ENCODE results near the gene POU3F1.

Gene POU3F1

DNA sequence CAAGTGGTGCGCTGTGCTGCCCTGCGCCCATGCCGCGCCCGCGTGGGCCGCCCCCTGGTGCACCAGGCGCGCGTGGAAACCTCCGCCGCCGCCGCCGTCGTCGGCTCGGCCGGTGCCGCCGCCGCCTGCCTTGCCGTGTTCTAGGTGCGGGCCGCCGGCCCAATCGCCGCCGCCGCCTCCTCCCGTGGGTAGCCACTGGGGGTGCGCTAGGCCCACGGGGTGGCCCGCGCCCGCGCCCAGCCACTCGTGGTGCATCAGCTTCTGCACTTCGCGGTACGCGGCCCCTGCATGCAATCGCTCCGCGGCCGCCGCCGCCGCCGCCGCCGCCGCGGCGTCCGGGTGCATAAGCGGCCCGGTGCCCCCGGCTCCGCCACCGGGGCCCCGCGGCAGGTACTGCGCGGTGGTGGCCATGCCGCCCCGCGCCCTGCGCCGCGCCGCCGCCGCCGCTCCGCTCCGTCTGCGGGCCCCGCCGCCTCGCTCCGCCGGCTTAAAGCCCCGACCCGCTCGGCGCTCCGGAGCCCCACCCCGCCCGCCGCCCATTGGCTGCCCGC lies at the start of gene POU3F1:
TSS of gene POU3F1 (minus strand) at position 461 of the 551 bp plus-strand sequence. CDS start at position 411, 50 bp downstream.
- DNase-seq (ENCODE audit: low read depth, low spot score), result no peak

DNA sequence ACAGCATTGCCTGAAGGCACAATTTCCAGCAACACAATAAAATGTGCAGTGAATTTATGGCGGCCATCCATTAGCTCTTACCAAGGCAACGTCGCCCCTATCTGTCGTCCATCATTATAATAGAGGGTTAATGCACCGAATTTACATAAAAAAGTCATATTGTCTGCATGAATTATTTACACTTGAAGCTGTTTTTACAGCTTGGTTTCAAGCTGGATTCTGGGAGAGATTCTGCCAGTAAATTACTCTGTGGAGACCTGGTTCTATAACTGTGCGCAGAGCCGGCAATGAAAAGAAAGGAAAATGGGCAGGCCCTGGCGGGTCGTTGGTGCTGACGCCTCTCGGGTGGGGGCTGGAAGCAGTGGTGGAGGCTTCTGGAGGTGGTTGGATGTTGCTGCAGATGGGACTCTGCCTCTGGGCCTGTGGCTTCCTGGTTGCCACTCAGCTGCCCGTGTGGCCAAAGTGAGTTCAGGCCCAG lies 48.9 kb upstream of the POU3F1 start:
- DNase-seq (ENCODE audit: low read depth, low spot score), result no peak

DNA sequence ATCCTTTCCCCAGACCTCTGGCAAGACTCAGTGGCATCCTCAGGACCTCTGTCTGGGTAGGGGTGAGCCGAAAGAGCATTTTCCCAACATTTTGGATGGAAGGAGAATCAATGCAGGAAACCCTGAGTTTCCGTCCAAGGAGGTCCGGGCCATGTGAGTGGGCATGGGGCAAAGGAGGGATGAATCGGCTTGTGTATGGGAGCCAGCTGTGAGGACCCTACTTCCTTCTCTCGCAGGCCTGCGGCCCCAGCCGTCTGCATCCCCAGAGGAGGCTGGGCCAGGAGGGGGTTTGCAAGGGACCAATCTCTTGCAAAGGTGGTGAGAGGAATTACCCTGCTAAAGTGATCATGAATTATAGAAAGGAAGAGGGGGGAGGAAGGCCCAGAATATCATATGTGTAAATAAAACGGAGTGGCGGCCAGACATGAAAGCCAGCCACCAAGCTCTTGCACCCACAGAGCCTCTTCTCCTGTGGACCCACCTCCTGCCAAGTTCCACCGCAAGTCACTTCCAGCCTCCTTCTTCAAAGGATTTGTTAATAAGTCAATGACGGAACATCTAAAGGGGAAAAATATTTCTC lies 48.2 kb upstream of the POU3F1 start:
- DNase-seq (ENCODE audit: low read depth, low spot score), result no peak

DNA sequence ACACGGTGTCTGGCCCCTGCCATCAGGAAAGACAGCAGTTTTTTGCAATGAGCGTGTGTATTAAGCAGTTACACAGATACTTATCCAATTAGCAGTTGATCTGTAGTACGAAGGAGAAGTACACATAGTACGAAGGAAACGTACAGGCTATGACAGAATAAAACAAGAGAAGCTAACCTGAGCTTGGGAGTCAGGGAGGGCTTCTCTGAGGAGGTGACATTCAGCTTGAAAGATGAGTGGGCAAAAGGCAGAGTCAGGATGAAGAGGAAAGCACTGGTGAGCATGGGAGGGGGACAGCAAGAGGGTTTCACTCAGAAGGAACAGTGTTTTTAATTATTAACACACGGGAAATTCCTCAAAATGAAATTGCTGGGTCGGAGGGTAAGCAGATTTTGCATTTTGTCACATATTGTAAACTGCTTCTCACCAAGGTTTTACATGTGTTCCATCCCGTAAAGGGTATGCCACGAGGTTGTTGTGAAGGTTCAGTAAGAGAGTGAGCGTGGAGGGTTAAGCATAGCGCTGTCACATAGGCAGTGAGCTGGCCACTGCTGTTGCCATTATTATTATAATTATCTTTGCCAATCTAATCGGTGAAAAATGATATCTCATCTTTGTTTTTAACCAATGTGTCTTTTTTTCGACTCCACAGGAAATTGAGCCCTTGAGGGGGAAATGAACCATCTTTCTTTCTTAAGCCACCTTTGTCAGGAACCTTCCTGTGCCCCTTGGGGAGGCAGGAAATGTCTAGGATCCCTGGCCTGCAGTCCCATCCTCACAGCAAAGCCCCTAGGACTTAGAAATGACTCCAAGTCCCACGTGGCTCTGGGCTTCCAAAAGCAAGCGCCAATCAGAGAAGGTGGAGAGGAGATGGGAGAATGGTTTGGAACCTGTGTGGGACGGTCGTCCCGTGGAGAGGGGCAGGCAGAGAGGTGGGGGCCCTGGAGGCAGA lies 47.3 kb upstream of the POU3F1 start:
- DNase-seq (ENCODE audit: low read depth, low spot score), result no peak

- DNase-seq (ENCODE audit: low read depth, low spot score), result no peak
Observed at GRCh38 chr1:38092256-38092655, 45.7 kb upstream of the POU3F1 start.

- DNase-seq (ENCODE audit: low read depth, low spot score), result no peak
Observed at GRCh38 chr1:38090796-38091195, 44.2 kb upstream of the POU3F1 start.

- no peak for DNase-seq (ENCODE audit: low read depth, low spot score)
Observed at GRCh38 chr1:38089712-38090360, 43.2 kb upstream of the POU3F1 start.

DNA sequence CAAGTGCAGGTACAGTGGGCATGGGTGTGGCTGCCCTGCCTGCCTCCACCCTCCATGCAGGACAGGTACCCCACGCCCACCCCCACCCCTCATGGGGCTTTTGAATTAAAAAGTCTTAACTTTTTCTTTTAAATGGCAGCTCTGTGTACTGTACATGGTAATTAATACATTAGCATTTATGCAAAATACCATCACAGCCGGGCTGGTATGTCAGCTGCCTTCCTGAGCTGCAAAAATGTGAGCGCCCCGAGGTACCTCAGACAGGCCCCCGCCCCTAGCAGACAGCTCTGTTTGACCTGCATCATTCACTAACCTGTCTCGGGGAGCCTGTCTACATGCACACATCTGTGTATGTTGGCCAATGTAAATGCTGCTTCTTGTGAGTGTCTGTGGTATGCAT lies 42.2 kb upstream of the POU3F1 start:
- no peak for DNase-seq (ENCODE audit: low read depth, low spot score)

DNA sequence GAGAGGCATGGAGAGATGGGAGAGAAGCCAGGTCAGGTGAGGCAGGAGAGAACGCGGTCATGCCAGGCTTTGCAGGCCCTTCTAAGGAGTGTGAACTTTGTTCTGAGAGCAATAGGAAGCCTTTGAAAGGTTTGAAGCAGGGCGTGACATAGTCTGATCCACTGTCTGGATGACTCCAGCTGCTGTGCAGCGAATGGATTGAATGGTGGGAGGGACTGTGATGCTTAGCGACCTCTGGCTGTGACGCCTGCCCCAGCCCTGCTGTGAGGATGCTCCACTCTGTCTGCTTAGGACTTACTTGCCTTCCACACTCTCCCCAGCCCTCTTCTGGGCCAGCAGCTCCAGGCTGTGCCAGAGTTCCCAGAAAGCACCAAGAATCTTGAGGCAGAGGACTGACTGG lies 41.8 kb upstream of the POU3F1 start:
- DNase-seq (ENCODE audit: low read depth, low spot score), result no peak

DNA sequence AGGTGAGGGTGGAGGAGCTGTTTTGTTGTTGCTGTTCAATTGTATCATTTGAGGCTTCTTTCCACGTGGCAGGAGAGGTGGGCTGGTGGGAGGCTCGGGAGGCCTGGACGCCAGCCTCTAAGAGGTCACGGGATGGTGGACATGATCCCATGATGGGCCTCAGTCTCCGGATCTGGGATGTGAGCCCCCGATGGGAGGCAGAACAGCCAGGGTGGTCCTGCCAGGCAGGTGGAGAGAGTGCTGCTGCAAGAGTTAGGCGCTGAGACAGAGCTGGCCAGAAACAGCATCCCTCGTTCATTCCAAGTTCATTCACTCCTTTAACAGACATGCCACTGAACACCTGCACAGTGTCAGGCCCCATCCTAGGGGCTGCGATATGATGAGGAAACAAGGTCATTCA lies 41.1 kb upstream of the POU3F1 start:
- no peak for DNase-seq (ENCODE audit: low read depth, low spot score)

GRCh38 chr1:38085666-38086330 lies 39.2 kb upstream of the POU3F1 start:
- no peak for DNase-seq (ENCODE audit: low read depth, low spot score)

DNA sequence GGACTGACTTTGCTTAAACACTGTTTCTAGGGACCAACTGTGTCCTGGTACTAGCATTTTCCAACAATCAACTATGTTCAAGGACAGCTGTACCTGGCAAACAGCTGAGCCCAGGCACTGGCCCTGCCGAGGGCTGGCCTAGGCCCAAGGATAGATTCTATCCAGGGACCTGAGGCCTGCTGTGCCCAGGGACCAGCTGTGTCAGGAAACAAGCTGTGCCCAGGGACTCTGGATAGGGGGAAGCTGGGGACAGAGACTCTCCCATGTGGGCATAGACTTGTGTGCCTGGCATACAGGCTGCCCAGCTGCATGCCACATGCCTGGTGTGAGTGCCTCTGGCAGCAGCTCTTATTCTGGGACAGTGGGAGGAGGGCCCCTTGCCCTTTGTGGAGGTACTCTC lies 38.1 kb upstream of the POU3F1 start:
- no peak for DNase-seq (ENCODE audit: low read depth, low spot score)

- DNase-seq (ENCODE audit: low read depth, low spot score), result no peak
Observed at GRCh38 chr1:38084113-38084512, 37.5 kb upstream of the POU3F1 start.

DNA sequence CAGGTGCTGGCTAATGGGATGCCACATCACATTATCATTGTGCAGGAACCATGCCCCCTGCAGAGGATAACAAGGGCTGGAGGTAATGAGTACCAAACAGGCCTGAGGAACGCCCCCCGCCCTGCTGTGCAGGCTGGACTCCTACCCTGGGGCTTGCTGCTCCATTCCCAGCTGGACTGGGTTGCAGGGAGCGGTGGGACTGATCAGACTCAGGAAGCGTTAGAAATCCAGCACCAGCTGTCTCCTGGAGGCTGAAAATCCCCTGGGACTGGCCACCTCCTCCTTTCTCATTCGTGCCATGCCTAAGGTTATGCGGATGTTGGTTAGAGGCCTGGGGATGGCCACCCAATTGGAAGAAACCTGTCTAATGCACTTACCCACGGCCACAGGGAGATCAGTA lies 36.9 kb upstream of the POU3F1 start:
- no peak for DNase-seq (ENCODE audit: low read depth, low spot score)

DNA sequence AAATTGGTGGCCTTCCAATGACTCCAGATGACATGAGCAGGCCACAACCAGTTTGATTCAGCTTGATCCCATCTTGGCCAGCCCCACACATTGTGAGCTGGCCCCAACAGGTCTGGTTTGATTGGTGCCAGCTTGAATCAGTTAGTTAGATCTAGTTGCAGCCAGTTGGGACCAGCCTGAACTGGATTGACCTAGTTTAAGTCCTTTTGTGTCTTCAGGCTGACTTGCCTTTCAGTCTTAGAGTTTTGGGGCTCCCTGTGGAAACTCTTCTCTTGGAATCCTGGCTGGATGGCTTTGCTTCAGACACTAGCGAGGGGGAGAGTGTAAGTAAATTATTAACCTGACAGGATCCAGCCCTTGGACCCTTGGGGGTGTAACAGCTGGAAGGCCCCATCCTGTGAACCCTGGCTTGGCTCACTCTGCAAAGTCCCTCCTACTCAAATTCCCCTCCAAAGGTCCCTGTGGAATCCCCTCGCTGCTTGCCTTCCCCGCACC lies 36.2 kb upstream of the POU3F1 start:
- DNase-seq (ENCODE audit: low read depth, low spot score), result no peak

GRCh38 chr1:38079019-38079418 lies 32.4 kb upstream of the POU3F1 start:
- no peak for DNase-seq (ENCODE audit: low read depth, low spot score)

- no peak for DNase-seq (ENCODE audit: low read depth, low spot score)
Observed at GRCh38 chr1:38077523-38078147, 31.0 kb upstream of the POU3F1 start.

- no peak for DNase-seq (ENCODE audit: low read depth, low spot score)
Observed at GRCh38 chr1:38076455-38076854, 29.9 kb upstream of the POU3F1 start.

DNA sequence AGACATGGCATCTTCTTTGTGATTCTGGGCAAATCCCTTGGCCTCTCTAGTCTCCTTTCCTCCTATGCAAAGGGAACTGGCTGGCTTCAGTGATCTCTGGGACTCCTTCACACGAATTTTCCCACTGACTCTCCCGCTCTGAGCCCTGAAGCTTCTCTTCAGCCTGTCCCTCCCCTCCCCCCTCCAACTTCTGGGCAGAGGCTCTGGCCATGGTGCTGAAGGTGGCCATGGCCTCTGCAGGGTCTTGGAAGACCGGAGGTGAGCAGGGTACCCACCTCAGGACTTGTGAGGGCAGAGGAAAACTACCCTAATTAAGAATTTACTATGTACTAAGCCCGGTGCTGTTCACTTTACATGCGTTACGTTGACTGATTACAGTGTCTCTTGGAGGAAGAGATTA lies 29.4 kb upstream of the POU3F1 start:
- no peak for DNase-seq (ENCODE audit: low read depth, low spot score)

GRCh38 chr1:38075191-38075590 lies 28.6 kb upstream of the POU3F1 start:
- DNase-seq (ENCODE audit: low read depth, low spot score), result no peak

- no peak for DNase-seq (ENCODE audit: low read depth, low spot score)
Observed at GRCh38 chr1:38074302-38074677, 27.7 kb upstream of the POU3F1 start.

All from brain pericyte (primary cell).